ENCODE data around the gene NDUFAF7.
"Not testable (repeated sequence)": the region's sequence is repeated elsewhere in the genome, so short reads cannot be mapped to it uniquely, and the experiment has no call there.

Gene NDUFAF7

GRCh38 chr2:37211939-37212338, 19.5 kb upstream of the NDUFAF7 start:
- in situ Hi-C loops (cut with MboI; ENCODE audit: low sequenced_read_pairs), result no loop called here

- in situ Hi-C loops (cut with MboI; ENCODE audit: low sequenced_read_pairs), result no loop called here
Observed at GRCh38 chr2:37215250-37215649, 16.2 kb upstream of the NDUFAF7 start.

GRCh38 chr2:37219046-37219445, 12.4 kb upstream of the NDUFAF7 start:
- in situ Hi-C loops (cut with MboI; ENCODE audit: low sequenced_read_pairs), result no loop called here

GRCh38 chr2:37223131-37223530, 8.3 kb upstream of the NDUFAF7 start:
- in situ Hi-C loops (cut with MboI; ENCODE audit: low sequenced_read_pairs), result no loop called here

- in situ Hi-C loops (cut with MboI; ENCODE audit: low sequenced_read_pairs), result no loop called here
Observed at GRCh38 chr2:37224063-37224462, 7.4 kb upstream of the NDUFAF7 start.

GRCh38 chr2:37225129-37225528, 6.3 kb upstream of the NDUFAF7 start:
- in situ Hi-C loops (cut with MboI; ENCODE audit: low sequenced_read_pairs), result not testable (repeated sequence)

- in situ Hi-C loops (cut with MboI; ENCODE audit: low sequenced_read_pairs), result no loop called here
Observed at GRCh38 chr2:37226863-37227262, 4.6 kb upstream of the NDUFAF7 start.

GRCh38 chr2:37228788-37229187, 2.7 kb upstream of the NDUFAF7 start:
- in situ Hi-C loops (cut with MboI; ENCODE audit: low sequenced_read_pairs), result no loop called here

- in situ Hi-C loops (cut with MboI; ENCODE audit: low sequenced_read_pairs), result no loop called here
Observed at GRCh38 chr2:37230581-37230980, 877 bp upstream of the NDUFAF7 start.

GRCh38 chr2:37232131-37232933, 874 bp downstream of the NDUFAF7 start:
- in situ Hi-C loops (cut with MboI; ENCODE audit: low sequenced_read_pairs), result no loop called here

- in situ Hi-C loops (cut with MboI; ENCODE audit: low sequenced_read_pairs), result no loop called here
Observed at GRCh38 chr2:37243435-37243834, 12.0 kb downstream of the NDUFAF7 start.

GRCh38 chr2:37244017-37244416, 12.6 kb downstream of the NDUFAF7 start:
- in situ Hi-C loops (cut with MboI; ENCODE audit: low sequenced_read_pairs), result no loop called here

GRCh38 chr2:37244755-37245154, 13.3 kb downstream of the NDUFAF7 start:
- in situ Hi-C loops (cut with MboI; ENCODE audit: low sequenced_read_pairs), result no loop called here

GRCh38 chr2:37246205-37246604, 14.7 kb downstream of the NDUFAF7 start:
- in situ Hi-C loops (cut with MboI; ENCODE audit: low sequenced_read_pairs), result no loop called here

- in situ Hi-C loops (cut with MboI; ENCODE audit: low sequenced_read_pairs), result no loop called here
Observed at GRCh38 chr2:37250869-37251740, 19.6 kb downstream of the NDUFAF7 start.

GRCh38 chr2:37262522-37262921, 31.1 kb downstream of the NDUFAF7 start:
- in situ Hi-C loops (cut with MboI; ENCODE audit: low sequenced_read_pairs), result no loop called here

- in situ Hi-C loops (cut with MboI; ENCODE audit: low sequenced_read_pairs), result no loop called here
Observed at GRCh38 chr2:37263839-37264238, 32.4 kb downstream of the NDUFAF7 start.

GRCh38 chr2:37267685-37268084, 36.2 kb downstream of the NDUFAF7 start:
- in situ Hi-C loops (cut with MboI; ENCODE audit: low sequenced_read_pairs), result no loop called here

- in situ Hi-C loops (cut with MboI; ENCODE audit: low sequenced_read_pairs), result no loop called here
Observed at GRCh38 chr2:37268111-37268510, 36.7 kb downstream of the NDUFAF7 start.

GRCh38 chr2:37271376-37272067, 40.1 kb downstream of the NDUFAF7 start:
- in situ Hi-C loops (cut with MboI; ENCODE audit: low sequenced_read_pairs), result no loop called here

GRCh38 chr2:37274359-37274965, 43.0 kb downstream of the NDUFAF7 start:
- in situ Hi-C loops (cut with MboI; ENCODE audit: low sequenced_read_pairs), result no loop called here

Measured in hTERT RPE-1 (cell line).